NOMO-1 (cell line): ENCODE results near the gene CHN1.
A peak's percentile ranks its signal among the peaks of the same experiment; 100 is the strongest.

Experiments
- DNase-seq, 2 experiments: peaks; one replicate each; lab custom pipeline; 2025; ENCODE audit not compliant: unreplicated experiment in 2 of 2; lab: John Stamatoyannopoulos, UW

The CHN1 gene

GRCh38 chr2:174773215-174773614 lies 232.0 kb downstream of the CHN1 start:
- DNase-seq = no peak

- no peak for DNase-seq
These were observed 232.7 kb downstream of the CHN1 start for GRCh38 chr2:174772472-174772801.

DNA sequence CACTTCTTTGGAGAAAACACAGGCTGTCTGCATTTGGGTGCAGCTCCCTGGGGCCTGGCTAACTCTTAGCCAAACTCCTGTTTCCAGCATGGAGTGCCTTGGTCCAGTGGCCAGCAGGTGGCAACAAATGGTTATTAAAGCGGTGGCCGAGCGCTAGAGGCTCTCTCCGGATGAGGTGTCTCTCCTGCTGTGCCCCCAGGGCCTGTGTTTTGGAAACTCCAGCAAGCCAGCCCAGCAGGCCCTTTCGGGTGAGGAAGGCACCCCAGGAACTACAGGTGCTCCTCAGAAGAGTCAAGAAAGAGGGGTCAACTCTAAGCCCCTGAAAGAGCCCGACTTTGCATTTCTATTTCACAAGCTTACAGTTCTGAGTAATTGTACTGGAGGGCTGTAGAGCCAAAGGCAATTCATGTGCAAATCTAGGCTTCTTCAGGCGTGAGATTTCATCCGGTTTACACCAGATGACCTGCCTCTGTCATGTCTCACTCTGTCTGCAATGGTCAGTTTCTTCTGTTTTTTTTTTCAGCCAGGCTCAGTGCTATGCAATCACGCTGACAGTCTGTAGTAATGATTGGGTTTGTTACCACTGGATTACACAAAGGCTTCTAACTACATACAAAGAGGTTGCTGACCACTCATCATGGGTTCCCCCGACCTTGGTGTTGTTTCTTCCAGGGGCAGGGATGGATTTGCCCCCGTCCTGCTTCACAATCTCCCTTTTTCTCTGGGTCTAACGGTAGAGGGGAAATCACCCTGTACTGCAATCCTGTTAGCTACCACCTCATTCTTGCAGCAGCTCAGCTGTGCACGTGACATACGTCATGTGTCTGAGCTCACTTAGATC lies 233.3 kb downstream of the CHN1 start:
- DNase-seq = peak; percentile 29 to 35

- no peak for DNase-seq
These were observed 234.0 kb downstream of the CHN1 start for GRCh38 chr2:174771136-174771535.

GRCh38 chr2:174768557-174768956 lies 236.6 kb downstream of the CHN1 start:
- no peak for DNase-seq

- no peak for DNase-seq
These were observed 238.9 kb downstream of the CHN1 start for GRCh38 chr2:174766271-174766670.

DNA sequence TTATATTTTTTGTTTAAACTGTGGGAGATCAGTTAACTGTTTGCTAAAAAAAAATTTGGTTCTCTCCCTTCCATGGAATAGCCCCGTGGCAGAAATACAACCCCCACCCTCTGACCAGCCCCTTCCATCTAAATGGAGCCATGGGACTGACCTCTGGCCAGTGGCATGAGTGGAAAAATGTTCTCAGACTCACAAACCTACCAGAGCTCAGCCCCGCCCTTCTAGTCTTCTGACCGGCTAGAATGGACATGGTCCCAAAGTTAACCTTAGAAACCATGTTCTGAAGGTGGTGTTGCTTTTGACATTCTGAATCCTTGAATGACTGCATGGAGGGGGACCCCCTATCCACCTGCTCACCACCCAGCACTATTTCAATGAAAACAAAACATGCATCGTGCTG lies 239.6 kb downstream of the CHN1 start:
- DNase-seq = no peak

DNA sequence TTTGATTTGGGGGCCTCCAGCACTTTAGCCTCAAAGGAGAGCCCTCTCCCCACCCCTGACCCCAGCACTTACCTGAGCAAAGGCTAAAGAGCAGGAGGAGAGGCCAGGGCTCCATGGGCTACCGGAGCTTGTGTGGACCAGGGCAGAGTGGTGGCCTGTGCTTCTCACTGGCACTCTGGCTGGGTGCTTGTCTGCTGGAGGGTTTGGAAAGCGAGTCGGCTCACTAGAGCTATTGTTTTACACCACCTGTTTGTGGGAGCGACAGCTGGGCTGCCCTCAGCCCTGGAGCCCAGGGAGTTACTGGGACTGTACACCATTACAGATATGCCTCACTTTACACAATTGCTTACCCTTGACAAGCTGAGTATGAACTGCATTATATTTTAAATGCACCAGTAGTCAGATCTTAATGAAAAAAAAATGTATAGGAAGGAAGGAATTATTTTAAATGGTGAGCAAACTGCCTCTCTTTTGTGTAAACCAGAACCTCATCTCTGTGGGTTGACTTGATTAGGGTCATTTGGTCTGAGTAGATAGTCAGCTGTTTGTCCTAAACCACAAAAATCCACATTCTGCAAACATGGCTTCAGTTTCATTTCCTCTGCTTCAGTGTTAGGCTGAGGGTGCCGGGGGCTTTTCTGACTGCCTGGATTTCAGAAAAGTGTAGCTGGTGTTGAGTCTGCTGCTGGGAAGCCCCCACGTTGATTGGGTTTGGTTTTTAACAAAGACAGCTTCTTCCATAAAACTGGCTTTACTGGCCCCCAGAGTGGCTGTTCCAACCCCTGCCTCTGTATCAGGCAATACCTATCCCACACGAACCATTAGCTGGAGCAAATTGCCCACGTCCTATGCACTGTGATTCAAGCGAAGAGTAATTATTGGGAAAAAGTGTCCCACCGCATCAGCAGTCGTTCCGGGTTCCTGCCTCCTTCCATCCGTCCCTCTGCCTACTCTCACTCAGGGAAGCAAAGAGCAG lies 240.6 kb downstream of the CHN1 start, which contains the start of gene CHRNA1:
CHRNA1 (minus strand) TSS at position 193 of the 976 bp plus-strand sequence; CDS start at position 115, 78 bp downstream.
- peak; percentile 24 to 65 for DNase-seq

GRCh38 chr2:174763780-174764179 lies 241.4 kb downstream of the CHN1 start:
- no peak for DNase-seq

GRCh38 chr2:174762464-174762863 lies 242.7 kb downstream of the CHN1 start:
- DNase-seq = no peak

- no peak for DNase-seq
These were observed 243.3 kb downstream of the CHN1 start for GRCh38 chr2:174761837-174762236.

DNA sequence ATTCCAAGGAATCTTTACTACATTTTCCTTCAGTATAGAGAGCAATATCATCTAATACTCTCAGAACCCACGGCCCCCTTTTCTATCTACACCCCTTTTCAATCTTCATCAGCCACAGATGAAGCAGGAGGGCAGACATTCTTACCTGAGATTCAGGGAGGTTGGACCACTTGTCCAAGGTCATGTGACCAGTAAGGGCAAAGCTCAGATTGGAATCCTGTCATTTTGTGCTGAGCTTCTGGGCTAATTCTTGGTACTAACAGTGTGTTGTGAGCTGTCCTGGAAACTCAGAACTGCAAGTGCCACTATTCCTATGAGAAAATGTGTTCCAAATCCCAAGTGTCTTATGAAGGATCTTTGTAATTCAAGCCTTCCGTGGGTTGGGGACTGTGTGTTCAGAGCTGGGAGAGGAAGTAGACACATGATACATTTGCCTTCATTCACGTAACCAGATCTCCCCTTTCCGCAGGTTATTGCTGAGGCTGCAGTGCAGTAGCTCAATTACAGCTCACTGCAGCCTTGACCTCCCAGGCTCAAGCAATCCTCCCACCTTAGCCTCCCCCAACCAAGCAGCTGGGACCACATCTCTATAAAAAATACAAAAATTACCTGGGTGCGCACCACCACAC lies 244.2 kb downstream of the CHN1 start:
- no peak for DNase-seq

DNA sequence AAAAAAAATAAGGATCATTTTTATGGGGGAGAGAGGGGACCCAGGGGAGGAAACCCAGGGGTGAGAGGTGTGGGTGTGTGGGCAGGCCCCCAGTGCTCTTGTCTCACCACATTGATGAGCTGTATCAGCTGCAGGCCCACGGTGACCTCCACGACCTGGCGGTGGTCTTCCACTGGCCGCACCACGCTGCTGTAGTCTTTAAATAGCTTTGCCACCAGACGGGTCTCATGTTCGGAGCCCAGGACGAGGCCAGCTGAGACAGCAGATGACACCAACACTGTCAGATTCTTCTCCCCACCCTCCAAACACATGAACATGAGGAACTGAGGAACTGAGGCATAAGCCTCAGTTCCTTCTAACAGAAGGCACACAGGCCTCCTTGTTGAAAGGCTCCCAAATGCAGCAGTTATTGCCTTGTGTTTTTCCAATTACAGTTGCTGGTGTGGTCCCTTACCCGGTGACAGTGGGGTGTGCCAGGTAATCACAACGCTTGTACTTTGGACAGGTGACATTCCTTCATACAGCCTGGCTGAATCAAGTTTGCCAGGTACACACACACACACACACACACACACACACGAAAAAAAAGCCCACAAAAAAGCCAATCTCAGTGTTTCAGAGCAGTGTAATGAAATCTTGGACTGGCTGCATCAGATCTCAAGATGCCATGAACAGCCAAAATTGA lies 245.7 kb downstream of the CHN1 start:
- DNase-seq = no peak

- no peak for DNase-seq
These were observed 248.4 kb downstream of the CHN1 start for GRCh38 chr2:174756743-174757142.

DNA sequence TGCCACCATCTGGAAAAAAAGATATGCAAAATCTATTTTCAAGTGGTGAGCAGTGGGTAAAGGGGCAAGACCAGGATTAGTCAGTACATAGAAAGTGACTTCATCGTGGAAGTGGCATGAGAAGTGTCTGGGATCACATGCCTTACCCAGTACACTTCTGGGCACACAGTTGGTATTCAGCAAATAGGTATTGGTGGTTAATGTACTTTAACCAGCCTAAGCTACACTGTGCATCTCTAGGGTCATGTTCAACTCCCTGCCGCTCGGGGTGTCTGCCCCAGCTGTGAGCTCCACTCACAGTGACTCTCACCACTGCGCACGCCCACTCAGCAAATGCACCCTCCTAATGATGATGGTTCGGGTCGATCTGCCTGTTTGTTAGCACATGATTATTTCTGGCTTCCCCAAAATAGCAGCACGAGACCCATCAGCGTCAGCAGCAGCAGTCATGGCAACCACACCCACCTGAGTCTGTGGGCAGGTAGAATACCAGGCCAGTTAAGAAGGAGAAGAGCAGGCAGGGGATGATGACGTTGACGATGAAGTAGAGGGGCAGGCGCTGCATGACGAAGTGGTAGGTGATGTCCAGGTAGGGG lies 252.0 kb downstream of the CHN1 start:
- no peak for DNase-seq

DNA sequence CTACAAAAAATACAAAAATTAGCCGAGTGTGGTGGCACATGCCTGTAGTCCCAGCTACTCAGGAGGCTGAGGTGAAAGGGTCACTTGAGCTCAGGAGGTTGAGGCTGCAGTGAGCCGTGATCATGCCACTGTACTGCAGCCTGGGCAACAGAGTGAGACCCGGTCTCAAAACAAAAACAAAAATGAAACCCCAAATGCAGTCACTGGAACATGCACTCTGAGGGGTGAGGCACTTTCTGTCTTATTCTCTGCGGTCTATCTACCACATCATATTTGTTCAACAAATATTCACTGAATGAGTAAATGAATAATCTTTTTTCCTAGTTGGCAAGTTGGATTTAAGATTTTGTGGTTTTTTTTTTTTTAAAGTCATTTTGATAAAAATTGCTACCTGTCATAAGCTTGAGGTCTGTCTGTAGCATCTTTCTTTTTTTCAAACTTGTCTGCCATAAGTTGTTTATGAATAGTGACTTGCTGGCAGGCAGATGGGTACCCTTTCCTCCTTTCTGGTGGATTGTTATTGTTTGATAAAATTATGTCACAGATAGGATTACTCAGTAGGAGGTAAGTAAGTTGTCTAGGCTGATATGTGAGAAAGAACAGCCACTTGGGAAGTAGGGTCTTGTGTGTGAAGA lies 252.7 kb downstream of the CHN1 start:
- no peak for DNase-seq

DNA sequence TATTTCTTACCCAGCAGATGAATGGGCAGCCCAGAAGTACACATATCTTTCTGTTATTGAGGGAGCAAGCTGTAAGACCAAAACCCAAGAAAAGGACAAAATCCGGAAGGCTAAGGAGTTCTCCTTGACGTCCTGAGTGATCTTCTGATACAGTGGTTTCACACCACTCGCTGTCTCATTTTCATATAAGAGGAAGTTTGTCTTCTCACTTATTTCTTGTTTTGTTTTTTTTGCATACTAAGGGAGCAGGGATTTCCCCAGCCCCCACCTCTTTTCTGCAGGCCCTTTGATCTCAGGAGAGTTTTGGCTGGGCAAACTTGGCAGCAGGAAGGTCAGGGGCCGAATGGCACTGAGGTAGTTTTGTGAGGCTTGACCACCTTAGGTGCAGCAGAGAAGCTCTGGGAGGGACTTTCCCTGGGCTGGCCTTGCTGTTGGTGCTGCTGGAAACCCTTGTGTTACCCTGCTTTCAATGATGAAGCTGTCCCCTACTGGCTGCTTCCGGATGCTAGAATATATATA lies 254.2 kb downstream of the CHN1 start:
- peak; percentile 1 to 42 for DNase-seq

- DNase-seq = no peak
These were observed 255.4 kb downstream of the CHN1 start for GRCh38 chr2:174749793-174750192.

DNA sequence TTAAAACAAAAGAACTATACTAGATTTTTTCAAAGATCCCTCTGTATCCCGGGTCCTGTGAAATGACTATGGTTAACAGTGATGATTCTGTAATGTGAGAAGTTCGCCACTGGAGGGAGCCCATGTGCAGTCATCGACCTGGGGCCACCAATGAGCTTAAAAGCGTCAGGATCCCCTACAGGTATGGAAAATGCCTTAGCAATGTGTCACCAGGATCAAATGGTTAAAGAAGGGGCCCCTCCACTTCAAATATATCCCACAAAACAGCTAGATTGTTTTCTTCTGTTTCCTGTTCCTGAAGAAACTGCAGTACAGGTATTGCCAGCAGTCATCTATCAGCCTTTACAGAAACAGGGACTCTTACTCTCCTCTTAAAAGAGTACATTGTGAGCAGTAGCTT lies 256.2 kb downstream of the CHN1 start:
- peak; percentile 5 to 35 for DNase-seq
